Measurements from ENCODE around the gene KCNQ1.

KCNQ1 gene

DNA sequence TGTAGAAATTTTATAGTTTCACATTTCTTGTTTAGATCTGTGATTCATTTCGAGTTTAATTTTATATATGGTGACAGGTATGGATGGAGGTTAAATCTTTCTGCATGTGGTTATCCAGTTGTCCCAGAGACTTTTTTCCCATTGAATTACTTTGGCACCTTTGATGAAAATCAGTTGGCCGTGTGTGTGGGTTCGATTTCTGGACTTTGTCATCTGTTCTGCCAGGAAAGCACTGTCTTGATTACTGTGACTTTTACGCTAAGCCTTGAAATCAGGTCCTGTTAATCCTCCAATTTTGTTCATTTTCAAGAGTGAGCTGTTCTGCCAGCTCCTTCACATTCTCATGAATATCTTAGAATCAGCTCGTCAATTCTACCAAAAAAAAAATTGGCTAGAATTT, 107.4 kb downstream of the KCNQ1 start:
- no peak for DNase-seq
- no peak overlapping the region for H3K4me3 ChIP-seq (ENCODE audit: insufficient read depth, low read depth, low read length, poor library complexity, severe bottlenecking)
- no peaks in the 10 kb centered on the region for H3K27me3 ChIP-seq (replicated peaks; ENCODE audit: control insufficient read depth, insufficient read depth, low read length, poor library complexity, severe bottlenecking)
- no peaks in the 10 kb centered on the region for H3K9me3 ChIP-seq (ENCODE audit: control insufficient read depth, low read length)
- H3K27ac ChIP-seq (ENCODE audit: insufficient read depth, low read length, poor library complexity, severe bottlenecking), result no peak overlapping the region
- H3K4me1 ChIP-seq (ENCODE audit: control insufficient read depth, insufficient read depth, low read length, poor library complexity, severe bottlenecking), result no peaks in the 10 kb centered on the region
- no peaks in the 10 kb centered on the region for H3K36me3 ChIP-seq (ENCODE audit: control insufficient read depth, insufficient read depth, low read length)

DNA sequence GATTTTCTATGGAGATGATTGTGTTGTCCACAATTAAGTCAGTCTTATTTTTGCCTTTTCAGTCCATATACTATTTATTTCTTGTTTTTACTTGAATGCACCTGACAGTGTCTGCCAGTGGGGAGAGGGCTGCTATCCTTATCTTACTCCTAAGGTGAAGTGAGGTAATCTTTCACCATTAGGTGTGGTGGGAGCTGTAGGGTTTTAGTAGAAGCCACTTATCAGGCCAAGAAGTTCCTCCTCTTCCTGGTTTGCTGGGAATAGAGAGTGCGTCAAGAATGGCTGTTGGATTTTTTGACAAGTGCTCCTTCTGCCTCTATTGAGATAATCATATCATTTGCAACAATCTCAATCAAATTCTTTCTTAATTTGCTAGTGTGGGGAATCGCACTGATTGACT, 108.4 kb downstream of the KCNQ1 start:
- no peaks in the 10 kb centered on the region for H3K36me3 ChIP-seq (ENCODE audit: control insufficient read depth, insufficient read depth, low read length)
- no peaks in the 10 kb centered on the region for H3K4me1 ChIP-seq (ENCODE audit: control insufficient read depth, insufficient read depth, low read length, poor library complexity, severe bottlenecking)
- H3K9me3 ChIP-seq (ENCODE audit: control insufficient read depth, low read length), result no peaks in the 10 kb centered on the region
- DNase-seq, result no peak
- H3K4me3 ChIP-seq (ENCODE audit: insufficient read depth, low read depth, low read length, poor library complexity, severe bottlenecking), result no peak overlapping the region
- no peak overlapping the region for H3K27ac ChIP-seq (ENCODE audit: insufficient read depth, low read length, poor library complexity, severe bottlenecking)
- no peaks in the 10 kb centered on the region for H3K27me3 ChIP-seq (replicated peaks; ENCODE audit: control insufficient read depth, insufficient read depth, low read length, poor library complexity, severe bottlenecking)

DNA sequence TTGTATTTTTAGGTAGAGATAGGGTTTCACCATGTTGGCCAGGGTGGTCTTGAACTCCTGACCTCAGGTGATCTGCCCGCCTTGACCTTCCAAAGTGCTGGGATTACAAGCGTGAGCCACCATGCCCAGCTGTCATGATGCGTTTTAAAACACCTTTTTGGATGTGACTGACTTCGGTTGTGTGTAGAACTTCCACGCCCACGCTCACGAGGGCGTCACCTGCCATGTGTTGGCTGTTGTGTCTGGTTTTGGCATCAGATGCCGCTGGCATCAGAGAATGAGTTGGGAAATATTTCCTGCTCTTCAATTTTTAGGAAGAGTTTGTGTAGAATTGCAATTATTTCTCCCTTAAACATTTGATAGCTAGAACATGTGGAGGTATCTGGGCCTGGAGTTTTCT, 109.1 kb downstream of the KCNQ1 start:
- Histone ChIP-seq H3K9me3 (ENCODE audit: control insufficient read depth, low read length) (no peaks in the 10 kb centered on the region), H3K27ac (ENCODE audit: insufficient read depth, low read length, poor library complexity, severe bottlenecking) (no peak overlapping the region), H3K4me3 (ENCODE audit: insufficient read depth, low read depth, low read length, poor library complexity, severe bottlenecking) (no peak overlapping the region), H3K27me3 (replicated peaks; ENCODE audit: control insufficient read depth, insufficient read depth, low read length, poor library complexity, severe bottlenecking) (no peaks in the 10 kb centered on the region), H3K4me1 (ENCODE audit: control insufficient read depth, insufficient read depth, low read length, poor library complexity, severe bottlenecking) (peaks cover under 1% of the 10 kb centered on the region), H3K36me3 (ENCODE audit: control insufficient read depth, insufficient read depth, low read length) (no peaks in the 10 kb centered on the region)
- no peak for DNase-seq

DNA sequence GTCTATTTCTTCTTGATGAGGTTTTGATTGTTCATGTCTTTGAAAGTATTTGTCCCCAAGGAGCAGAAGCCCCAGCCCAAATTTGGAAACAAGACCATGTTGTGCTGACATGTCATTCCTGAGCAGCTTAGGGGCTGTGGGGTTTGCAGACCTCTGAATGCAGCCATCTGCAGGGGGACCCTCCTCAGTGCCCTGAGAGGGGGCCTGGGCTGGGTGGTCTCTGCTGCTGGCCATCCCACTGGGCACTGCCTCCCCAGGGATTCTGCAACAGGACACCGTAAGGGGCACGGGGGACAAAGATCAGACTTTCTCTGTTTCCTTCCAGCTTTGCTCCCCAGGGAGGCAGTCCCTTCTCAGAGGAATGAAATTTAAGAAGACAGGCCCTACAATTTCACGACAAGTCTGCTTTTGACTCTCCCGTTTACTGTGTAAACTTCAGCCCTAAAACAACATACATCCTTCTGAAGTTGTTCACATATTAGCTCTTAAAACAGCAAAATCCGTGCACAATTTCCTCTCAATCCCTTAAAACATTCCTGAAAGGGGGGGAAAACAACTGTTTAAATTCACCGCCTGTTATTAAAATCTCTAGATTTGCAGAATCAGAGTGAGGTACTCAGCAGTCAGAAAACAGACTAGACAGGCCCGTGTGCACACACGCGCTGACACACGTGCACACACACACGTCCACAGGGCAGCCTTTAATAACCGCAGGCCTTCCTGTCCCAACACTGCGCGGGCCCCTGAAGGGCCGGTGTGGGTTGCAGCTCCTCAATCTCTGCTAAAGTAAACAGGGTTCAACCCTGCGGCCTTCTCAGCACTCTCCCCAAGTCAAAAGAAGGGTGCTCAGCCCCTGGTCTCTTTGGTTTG, 109.8 kb downstream of the KCNQ1 start:
- peaks cover 7% of the 10 kb centered on the region for H3K4me1 ChIP-seq (ENCODE audit: control insufficient read depth, insufficient read depth, low read length, poor library complexity, severe bottlenecking)
- H3K27ac ChIP-seq (ENCODE audit: insufficient read depth, low read length, poor library complexity, severe bottlenecking), result no peak overlapping the region
- no peak overlapping the region for H3K4me3 ChIP-seq (ENCODE audit: insufficient read depth, low read depth, low read length, poor library complexity, severe bottlenecking)
- H3K27me3 ChIP-seq (replicated peaks; ENCODE audit: control insufficient read depth, insufficient read depth, low read length, poor library complexity, severe bottlenecking), result no peaks in the 10 kb centered on the region
- DNase-seq, result no peak
- no peaks in the 10 kb centered on the region for H3K9me3 ChIP-seq (ENCODE audit: control insufficient read depth, low read length)
- H3K36me3 ChIP-seq (ENCODE audit: control insufficient read depth, insufficient read depth, low read length), result no peaks in the 10 kb centered on the region

DNA sequence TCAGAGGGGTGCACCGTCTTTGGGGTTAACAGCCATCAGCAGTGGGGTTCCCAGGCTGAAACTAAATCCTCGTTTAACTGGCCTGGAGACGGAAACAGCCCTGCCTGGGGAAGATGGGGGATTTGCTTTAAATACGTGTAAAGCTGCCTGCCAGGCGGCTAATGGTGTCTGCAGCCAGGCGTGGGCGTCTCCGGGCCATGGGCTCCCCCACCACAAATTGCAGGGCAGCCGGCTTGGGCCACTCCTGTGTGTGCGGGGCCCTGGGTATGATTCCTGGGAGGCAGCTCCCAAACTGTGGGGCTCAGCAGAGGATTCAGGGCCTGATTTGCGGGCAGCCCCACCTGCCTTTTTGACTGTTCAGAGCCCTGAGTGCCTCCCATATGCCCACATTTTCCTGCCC, 110.5 kb downstream of the KCNQ1 start:
- Histone ChIP-seq H3K4me1 (ENCODE audit: control insufficient read depth, insufficient read depth, low read length, poor library complexity, severe bottlenecking) (peaks cover 7% of the 10 kb centered on the region), H3K36me3 (ENCODE audit: control insufficient read depth, insufficient read depth, low read length) (no peaks in the 10 kb centered on the region), H3K4me3 (ENCODE audit: insufficient read depth, low read depth, low read length, poor library complexity, severe bottlenecking) (no peak overlapping the region), H3K27me3 (replicated peaks; ENCODE audit: control insufficient read depth, insufficient read depth, low read length, poor library complexity, severe bottlenecking) (no peaks in the 10 kb centered on the region), H3K9me3 (ENCODE audit: control insufficient read depth, low read length) (no peaks in the 10 kb centered on the region), H3K27ac (ENCODE audit: insufficient read depth, low read length, poor library complexity, severe bottlenecking) (no peak overlapping the region)
- DNase-seq, result no peak

DNA sequence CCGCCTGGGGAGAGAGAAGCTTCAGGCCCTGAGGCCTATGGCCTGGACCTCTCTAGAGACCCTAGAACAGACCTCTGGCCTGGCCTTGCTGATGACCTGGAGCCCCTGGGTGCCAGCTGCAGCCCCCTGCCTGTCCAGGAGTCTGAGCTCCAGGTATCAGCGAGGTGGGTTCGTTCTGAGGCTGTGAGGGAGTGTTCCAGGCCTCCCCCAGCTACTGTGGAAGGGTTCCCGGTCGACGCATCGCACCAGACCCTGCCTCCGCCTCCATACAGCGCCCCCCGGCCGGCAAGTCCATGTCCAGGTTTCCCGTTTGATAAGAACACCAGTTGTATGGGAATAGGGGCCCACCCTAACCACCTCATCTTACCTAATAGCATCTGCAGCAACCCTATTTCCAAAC, 111.1 kb downstream of the KCNQ1 start:
- H3K4me1 ChIP-seq (ENCODE audit: control insufficient read depth, insufficient read depth, low read length, poor library complexity, severe bottlenecking), result peaks cover 7% of the 10 kb centered on the region
- H3K36me3 ChIP-seq (ENCODE audit: control insufficient read depth, insufficient read depth, low read length), result no peaks in the 10 kb centered on the region
- no peak overlapping the region for H3K27ac ChIP-seq (ENCODE audit: insufficient read depth, low read length, poor library complexity, severe bottlenecking)
- H3K27me3 ChIP-seq (replicated peaks; ENCODE audit: control insufficient read depth, insufficient read depth, low read length, poor library complexity, severe bottlenecking), result no peaks in the 10 kb centered on the region
- H3K4me3 ChIP-seq (ENCODE audit: insufficient read depth, low read depth, low read length, poor library complexity, severe bottlenecking), result no peak overlapping the region
- DNase-seq, result no peak
- no peaks in the 10 kb centered on the region for H3K9me3 ChIP-seq (ENCODE audit: control insufficient read depth, low read length)

DNA sequence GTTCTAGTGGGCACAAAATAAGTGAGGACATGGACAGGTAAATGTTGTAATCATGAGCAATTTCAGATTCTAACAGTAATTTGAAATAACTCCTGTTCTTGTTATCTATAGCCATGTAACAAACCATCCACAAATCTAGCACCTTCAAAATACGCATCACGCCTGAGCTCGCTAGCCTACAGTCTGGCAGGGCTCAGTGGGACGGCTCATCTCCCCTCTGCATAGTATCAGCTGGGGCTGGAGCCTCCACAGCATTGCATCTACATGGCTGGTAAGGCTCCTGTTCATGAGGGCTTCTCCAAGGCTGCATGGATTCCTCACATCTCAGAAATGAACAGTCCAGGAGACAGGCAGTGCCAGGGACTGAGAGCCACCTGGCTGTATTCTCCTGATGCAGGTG, 112.6 kb downstream of the KCNQ1 start:
- peaks cover 7% of the 10 kb centered on the region for H3K4me1 ChIP-seq (ENCODE audit: control insufficient read depth, insufficient read depth, low read length, poor library complexity, severe bottlenecking)
- no peak overlapping the region for H3K27ac ChIP-seq (ENCODE audit: insufficient read depth, low read length, poor library complexity, severe bottlenecking)
- no peaks in the 10 kb centered on the region for H3K27me3 ChIP-seq (replicated peaks; ENCODE audit: control insufficient read depth, insufficient read depth, low read length, poor library complexity, severe bottlenecking)
- DNase-seq, result no peak
- no peaks in the 10 kb centered on the region for H3K36me3 ChIP-seq (ENCODE audit: control insufficient read depth, insufficient read depth, low read length)
- H3K4me3 ChIP-seq (ENCODE audit: insufficient read depth, low read depth, low read length, poor library complexity, severe bottlenecking), result no peak overlapping the region
- H3K9me3 ChIP-seq (ENCODE audit: control insufficient read depth, low read length), result no peaks in the 10 kb centered on the region

DNA sequence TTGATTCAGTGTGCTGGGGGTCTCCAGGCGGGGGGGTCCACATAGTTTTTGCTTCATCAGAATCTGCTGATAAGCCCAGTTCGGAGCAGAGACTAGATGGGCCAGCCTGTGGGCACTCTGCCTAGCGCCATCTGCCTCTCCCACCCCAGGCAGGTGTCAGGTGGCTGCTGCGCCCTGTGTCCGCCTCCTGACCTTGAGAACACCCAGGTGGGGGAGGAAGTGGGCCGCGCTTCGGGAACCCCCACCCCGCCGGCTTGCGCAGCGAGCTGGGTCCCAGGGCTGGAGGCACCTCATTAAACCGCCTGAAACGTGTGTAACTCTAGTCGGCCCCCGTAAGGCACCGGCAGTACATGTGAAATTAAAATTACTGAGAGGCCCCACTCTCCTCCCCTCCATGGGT, 113.6 kb downstream of the KCNQ1 start:
- DNase-seq, result no peak
- Histone ChIP-seq H3K27me3 (replicated peaks; ENCODE audit: control insufficient read depth, insufficient read depth, low read length, poor library complexity, severe bottlenecking) (no peaks in the 10 kb centered on the region), H3K4me1 (ENCODE audit: control insufficient read depth, insufficient read depth, low read length, poor library complexity, severe bottlenecking) (peaks cover 7% of the 10 kb centered on the region)

DNA sequence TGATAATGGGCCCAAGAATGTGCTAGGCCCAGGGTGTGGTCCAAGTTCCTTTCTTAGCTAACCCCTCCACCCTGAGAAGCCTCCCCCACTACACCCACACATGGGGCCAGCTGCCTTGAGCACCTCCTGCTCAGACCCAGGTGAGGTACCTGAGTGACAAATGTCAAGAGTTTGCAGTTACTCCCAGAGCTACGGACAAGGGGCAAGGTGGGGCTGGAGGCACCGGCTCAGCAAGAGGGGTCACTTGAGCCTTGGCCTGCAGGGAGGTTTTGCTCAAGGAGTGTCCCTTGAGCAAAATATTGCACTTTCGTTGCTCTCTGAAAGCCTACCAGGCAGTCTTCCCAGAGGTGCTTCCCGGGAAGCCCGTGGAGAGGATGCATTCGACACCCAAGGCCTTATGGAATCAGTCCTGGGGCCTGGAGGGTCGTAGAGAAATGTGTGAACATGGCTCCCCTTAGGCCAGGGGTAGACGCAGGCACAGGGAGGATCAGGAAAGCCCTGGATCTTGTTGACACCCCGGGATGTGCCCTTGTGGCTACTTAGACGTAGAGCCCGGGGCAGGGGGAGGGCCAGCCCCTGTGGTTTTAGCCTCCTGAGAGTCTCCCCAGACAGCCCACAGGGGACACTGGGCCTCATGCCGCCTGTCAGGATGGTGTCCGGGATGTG, 114.2 kb downstream of the KCNQ1 start:
- H3K36me3 ChIP-seq (ENCODE audit: control insufficient read depth, insufficient read depth, low read length), result no peaks in the 10 kb centered on the region
- H3K27ac ChIP-seq (ENCODE audit: insufficient read depth, low read length, poor library complexity, severe bottlenecking), result no peak overlapping the region
- no peak for DNase-seq
- peaks cover 7% of the 10 kb centered on the region for H3K4me1 ChIP-seq (ENCODE audit: control insufficient read depth, insufficient read depth, low read length, poor library complexity, severe bottlenecking)
- no peaks in the 10 kb centered on the region for H3K9me3 ChIP-seq (ENCODE audit: control insufficient read depth, low read length)
- H3K27me3 ChIP-seq (replicated peaks; ENCODE audit: control insufficient read depth, insufficient read depth, low read length, poor library complexity, severe bottlenecking), result no peaks in the 10 kb centered on the region
- H3K4me3 ChIP-seq (ENCODE audit: insufficient read depth, low read depth, low read length, poor library complexity, severe bottlenecking), result no peak overlapping the region

More for the DNA sequence above, 113.6 kb downstream of the KCNQ1 start:
- Histone ChIP-seq H3K27ac (ENCODE audit: insufficient read depth, low read length, poor library complexity, severe bottlenecking) (no peak overlapping the region), H3K4me3 (ENCODE audit: insufficient read depth, low read depth, low read length, poor library complexity, severe bottlenecking) (no peak overlapping the region), H3K9me3 (ENCODE audit: control insufficient read depth, low read length) (no peaks in the 10 kb centered on the region), H3K36me3 (ENCODE audit: control insufficient read depth, insufficient read depth, low read length) (no peaks in the 10 kb centered on the region)

DNA sequence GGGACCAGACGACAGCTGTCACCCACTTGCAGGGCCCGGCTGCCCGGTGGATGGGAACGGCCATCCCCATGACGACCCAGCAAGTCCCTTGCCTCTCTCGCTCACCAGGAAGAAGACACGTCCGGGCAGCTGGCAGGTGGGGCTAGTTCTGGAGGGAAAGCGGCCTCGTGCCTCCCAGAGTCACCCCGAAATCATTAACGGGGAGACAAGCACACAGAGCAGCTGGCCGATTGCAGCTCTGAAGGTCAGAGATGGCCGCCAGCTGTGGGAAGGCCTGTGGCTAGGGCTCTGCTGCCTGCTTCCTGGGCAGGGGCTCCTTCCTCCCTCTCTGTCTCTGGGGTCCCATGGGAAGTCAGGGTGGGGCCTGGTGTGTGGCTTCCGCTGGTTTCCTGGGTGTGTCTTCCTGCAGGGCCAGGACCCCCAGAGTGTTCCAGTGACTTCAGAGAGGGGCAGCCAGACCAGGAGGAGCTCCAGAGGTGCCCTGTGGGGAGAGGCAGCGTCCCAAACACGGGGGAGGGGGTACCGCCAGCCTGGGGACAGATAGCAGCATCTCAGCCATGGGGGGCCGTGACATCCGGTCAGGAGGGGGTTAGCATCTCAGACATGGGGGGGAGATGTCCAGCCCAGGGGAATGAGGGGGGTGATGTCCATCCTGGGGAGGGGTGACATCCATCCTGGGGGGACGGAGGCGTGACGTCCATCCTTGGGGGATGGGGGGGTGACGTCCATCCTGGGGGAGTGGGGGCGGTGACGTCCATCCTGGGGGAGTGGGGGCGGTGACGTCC, 114.9 kb downstream of the KCNQ1 start:
- no peak for DNase-seq
- Histone ChIP-seq H3K9me3 (ENCODE audit: control insufficient read depth, low read length) (no peaks in the 10 kb centered on the region), H3K4me1 (ENCODE audit: control insufficient read depth, insufficient read depth, low read length, poor library complexity, severe bottlenecking) (peaks cover 7% of the 10 kb centered on the region), H3K4me3 (ENCODE audit: insufficient read depth, low read depth, low read length, poor library complexity, severe bottlenecking) (no peak overlapping the region), H3K27me3 (replicated peaks; ENCODE audit: control insufficient read depth, insufficient read depth, low read length, poor library complexity, severe bottlenecking) (no peaks in the 10 kb centered on the region), H3K27ac (ENCODE audit: insufficient read depth, low read length, poor library complexity, severe bottlenecking) (no peak overlapping the region), H3K36me3 (ENCODE audit: control insufficient read depth, insufficient read depth, low read length) (no peaks in the 10 kb centered on the region)
